Measurements from ENCODE around the gene CASKIN2. TPM values are rescaled to one million over a fixed set of nuclear protein-coding genes. Genes with fewer than 3 reads are reported as not detected.

CASKIN2 gene
- polyA plus RNA-seq, 2 of the 4 experiments (the other 2 are of a cell fraction), result 3.6 to 11.2 TPM

GRCh38 chr17:75524970-75525805, 9.9 kb upstream of the CASKIN2 start, which contains the start of gene LLGL2:
Gene LLGL2, plus strand, starts transcription at chr17:75525697. Its CDS starts 17,730 bp downstream, at chr17:75543427.
- DNase-seq (ENCODE audit: low read depth in 1 of 2, low spot score in 1 of 2), result peak; percentile 83 to 93
- peak; percentile 85 to 90 for ATAC-seq
- POLR2A ChIA-PET, result interaction anchor here (0.6 to 2.1 kb wide), 6 partner anchors 9 to 255 kb away, joined by 3 to 19 read pairs (median 4); partner anchors contain the start of genes SLC25A19 and TSEN54
- FAIRE-seq, result no peak
- peak within 1 kb of the TSS; percentile 83 to 88 for H3K27ac ChIP-seq
- WGBS (ENCODE audit: missing lambda C conversion rate), result under 1% methylated on average over 27 of the region's 108 CpGs
- TF ChIP-seq MAZ (IDR thresholded peaks at IDR 0.05; ENCODE audit: borderline replicate concordance, low read depth, low read length) (peak; percentile 69; the same call in 1 of the 2 replicates), MAX (IDR thresholded peaks at IDR 0.05) (peak; percentile 79), RAD21 (conservative IDR thresholded peaks at IDR 0.05 in 1 of 2, IDR thresholded peaks at IDR 0.05 in 1 of 2) (peak; percentile 18 to 59; a peak in 4 of 5 replicates), RFX5 (IDR thresholded peaks at IDR 0.05) (no peak), SMC3 (IDR thresholded peaks at IDR 0.05) (peak; percentile 67), PBX3 (IDR thresholded peaks at IDR 0.05) (peak; percentile 45; the same call in 1 of the 2 replicates), CBX8 (IDR thresholded peaks at IDR 0.05) (no peak), JUN (IDR thresholded peaks at IDR 0.05) (peak in 1 of 2 experiments; percentile 60; a peak in 2 of 5 replicates), GATA3 (IDR thresholded peaks at IDR 0.05; ENCODE audit: borderline replicate concordance) (0 out of 2 replicates have a peak, but pooled peaks have one; percentile 6), KDM1A (IDR thresholded peaks at IDR 0.05; ENCODE audit: low read depth) (no peak), TFCP2L1 (CRISPR knock-in tag; IDR thresholded peaks at IDR 0.05) (0 out of 2 replicates have a peak, but pooled peaks have one; percentile 17), BCL3 (IDR thresholded peaks at IDR 0.05) (peak; percentile 72; the same call in 2 of the 3 replicates), CTCF (IDR thresholded peaks at IDR 0.05) (peak; percentile 69), ATOH8 (CRISPR knock-in tag; IDR thresholded peaks at IDR 0.05; ENCODE audit: low read depth) (no peak), E2F6 (IDR thresholded peaks at IDR 0.05; ENCODE audit: borderline replicate concordance, low read depth) (peak; percentile 73), POLR2A (IDR thresholded peaks at IDR 0.05; ENCODE audit: low read length) (peak; percentile 40), RNF2 (IDR thresholded peaks at IDR 0.05; ENCODE audit: borderline replicate concordance, low read depth) (peak; percentile 74; the same call in 1 of the 2 replicates)
- CTCF ChIA-PET, result interaction anchor here (0.6 to 3.3 kb wide), 22 partner anchors 9 to 143 kb away, joined by 3 to 18 read pairs (median 4); partner anchors contain the start of genes SMIM5 and TSEN54
- H3K4me1 ChIP-seq, result peaks cover 21% of the 10 kb centered on the region
- peak within 1 kb of the TSS; percentile 67 for H3K4me3 ChIP-seq
- H3K9me3 ChIP-seq, result no peaks in the 10 kb centered on the region
- H3K4me2 ChIP-seq, result peak within 1 kb of the TSS; percentile 98

All from A549 (cell line).